GM18867 (cell line): Measurements from ENCODE around the gene IFNL3.
"Not testable (repeated sequence)": the region's sequence is repeated elsewhere in the genome, so short reads cannot be mapped to it uniquely, and the experiment has no call there.

ENCODE experiments used
- ATAC-seq: cut with Tn5 transposase; IDR thresholded peaks from one replicate; pipeline ENCODE4 v1.9.1; 2021; ENCODE audit warnings: mild to moderate bottlenecking, moderate library complexity; ENCODE audit not compliant: unreplicated experiment

The IFNL3 gene

GRCh38 chr19:39218230-39219007, 26.4 kb downstream of the IFNL3 start:
- no peak for ATAC-seq

- no peak for ATAC-seq
These were observed 27.7 kb downstream of the IFNL3 start for GRCh38 chr19:39217094-39217493.

DNA sequence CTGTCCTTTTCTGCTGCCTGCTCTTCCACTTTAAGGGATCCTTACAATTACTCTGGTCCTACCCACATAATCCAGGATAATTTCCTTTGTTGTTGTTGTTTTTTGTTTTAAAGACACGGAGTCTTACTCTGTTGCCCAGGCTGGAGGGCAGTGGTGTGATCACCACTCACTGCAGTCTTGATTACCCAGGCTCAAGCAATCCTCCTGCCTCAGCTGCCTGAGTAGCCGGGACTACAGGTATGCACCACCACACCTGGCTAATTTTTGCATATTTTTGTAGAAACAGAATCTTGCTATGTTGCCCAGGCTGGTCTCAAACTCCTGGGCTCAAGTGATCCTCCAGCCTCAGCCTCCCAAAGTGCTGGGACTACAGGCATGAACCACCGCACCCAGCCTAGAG, 29.5 kb downstream of the IFNL3 start:
- not testable (repeated sequence) for ATAC-seq

DNA sequence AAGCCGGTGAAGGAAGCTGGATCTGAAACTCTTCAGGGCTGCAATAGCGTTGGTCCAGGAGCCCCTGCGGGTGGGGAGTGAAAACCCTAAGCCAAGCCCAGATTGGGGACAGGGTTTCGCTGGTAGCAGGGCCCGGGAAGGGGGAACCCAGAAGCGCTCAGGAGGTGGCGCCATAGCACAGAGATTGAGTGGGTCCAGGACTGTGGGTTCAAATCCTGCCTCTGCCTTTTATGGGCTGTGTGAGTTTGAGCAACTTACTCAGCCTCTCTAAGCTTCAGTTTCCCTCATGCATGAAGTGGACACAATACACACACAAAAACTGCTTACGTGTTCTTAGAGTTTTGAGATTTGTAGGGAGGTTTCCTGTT, 32.4 kb downstream of the IFNL3 start:
- ATAC-seq = no peak

- ATAC-seq = no peak
These were observed 33.0 kb downstream of the IFNL3 start for GRCh38 chr19:39211731-39212374.

GRCh38 chr19:39209196-39209595, 35.6 kb downstream of the IFNL3 start:
- ATAC-seq = no peak

GRCh38 chr19:39208175-39208795, 36.5 kb downstream of the IFNL3 start:
- ATAC-seq = no peak

DNA sequence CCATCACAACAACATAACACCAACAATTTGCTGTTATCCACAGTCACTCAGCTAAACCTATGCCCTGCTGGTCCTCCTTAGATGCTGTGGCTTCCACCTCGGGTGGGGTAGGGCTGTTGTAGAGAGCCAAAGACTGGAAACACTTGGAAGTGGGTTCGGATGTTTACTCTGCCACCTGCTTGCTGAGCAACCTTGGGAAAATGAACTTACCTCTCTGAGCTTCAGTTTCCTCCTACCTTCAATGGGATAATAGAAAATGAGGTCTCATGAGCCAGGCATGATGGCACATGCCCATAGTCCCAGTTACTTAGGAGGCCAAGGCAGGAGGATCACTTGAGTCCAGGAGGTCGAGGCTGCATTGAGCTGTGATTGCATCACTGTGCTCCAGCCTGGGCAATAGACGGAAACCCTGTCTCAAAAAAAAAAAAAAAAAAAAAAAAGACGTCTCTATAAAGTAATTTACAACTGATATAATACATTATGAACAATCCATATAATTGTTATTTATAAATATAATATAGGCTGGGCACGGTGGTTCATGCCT, 37.4 kb downstream of the IFNL3 start:
- ATAC-seq = no peak

- no peak for ATAC-seq
These were observed 38.7 kb downstream of the IFNL3 start for GRCh38 chr19:39206122-39206521.

DNA sequence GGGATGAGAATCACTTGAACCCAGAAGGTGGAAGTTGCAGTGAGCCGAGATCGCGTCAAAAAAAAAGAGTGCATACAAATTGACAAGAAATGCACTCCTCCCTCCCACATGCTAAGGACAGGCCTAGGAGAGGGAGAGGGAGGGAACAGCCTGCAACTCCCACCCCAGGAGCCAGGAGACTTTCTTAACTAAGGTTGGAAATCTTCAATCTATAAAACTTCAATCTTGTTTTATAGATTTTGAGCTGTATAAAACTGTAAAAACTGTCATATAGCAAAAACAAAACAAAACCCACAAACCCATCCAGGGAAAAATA, 39.4 kb downstream of the IFNL3 start:
- ATAC-seq = no peak

- ATAC-seq = no peak
These were observed 41.1 kb downstream of the IFNL3 start, which contains the start of gene SYCN for GRCh38 chr19:39203372-39204341. SYCN (minus strand) TSS chr19:39204263; CDS start chr19:39204254, 9 bp downstream.

- ATAC-seq = no peak
These were observed 41.8 kb downstream of the IFNL3 start for GRCh38 chr19:39202998-39203355.

GRCh38 chr19:39200803-39201115, 44.0 kb downstream of the IFNL3 start:
- no peak for ATAC-seq

- ATAC-seq = no peak
These were observed 44.6 kb downstream of the IFNL3 start for GRCh38 chr19:39200066-39200802.

DNA sequence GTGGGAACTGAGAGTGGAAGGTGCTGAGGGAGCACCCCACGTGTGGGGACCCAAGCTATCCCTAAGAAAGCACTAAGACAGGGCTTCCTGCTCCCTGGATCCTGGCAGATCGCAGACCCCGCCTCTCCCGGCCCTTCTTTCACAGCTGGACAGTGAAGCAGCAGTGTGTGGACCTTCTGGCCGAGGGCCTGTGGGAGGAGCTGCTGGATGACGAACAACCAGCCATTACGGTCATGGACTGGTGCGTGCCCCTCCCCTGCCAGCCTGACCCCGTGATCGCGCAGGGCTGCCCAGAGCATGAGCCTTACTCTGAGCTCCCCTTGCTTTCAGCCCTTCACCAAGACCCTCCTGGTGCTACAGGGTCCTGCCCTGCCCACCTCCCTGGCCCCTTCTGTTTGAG, 45.8 kb downstream of the IFNL3 start:
- ATAC-seq = no peak

- ATAC-seq = no peak
These were observed 47.0 kb downstream of the IFNL3 start for GRCh38 chr19:39197808-39198207.

GRCh38 chr19:39196860-39197562, 47.8 kb downstream of the IFNL3 start, which contains the start of gene NCCRP1:
NCCRP1 (plus strand) TSS chr19:39196964; CDS start chr19:39196983, 19 bp downstream.
- no peak for ATAC-seq

DNA sequence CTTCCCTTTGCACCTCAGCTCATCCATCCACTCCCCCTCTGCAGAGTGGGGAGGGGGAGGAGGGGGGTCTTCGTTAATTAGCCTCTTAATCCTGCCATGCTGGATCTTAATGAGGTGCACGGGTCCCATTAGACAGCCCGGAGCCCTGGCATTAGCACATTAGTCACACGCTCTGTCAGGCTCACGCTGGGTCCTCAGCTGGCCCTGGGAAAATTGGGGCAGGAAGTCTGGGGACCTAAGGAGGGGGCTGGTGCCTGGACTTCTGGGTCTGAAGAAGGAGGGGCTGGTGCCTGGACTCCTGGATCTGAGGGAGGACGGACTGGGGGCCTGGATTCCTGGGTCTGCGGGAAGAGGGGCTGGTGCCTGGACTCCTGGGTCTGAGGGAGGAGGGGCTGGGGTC, 48.5 kb downstream of the IFNL3 start:
- no peak for ATAC-seq

DNA sequence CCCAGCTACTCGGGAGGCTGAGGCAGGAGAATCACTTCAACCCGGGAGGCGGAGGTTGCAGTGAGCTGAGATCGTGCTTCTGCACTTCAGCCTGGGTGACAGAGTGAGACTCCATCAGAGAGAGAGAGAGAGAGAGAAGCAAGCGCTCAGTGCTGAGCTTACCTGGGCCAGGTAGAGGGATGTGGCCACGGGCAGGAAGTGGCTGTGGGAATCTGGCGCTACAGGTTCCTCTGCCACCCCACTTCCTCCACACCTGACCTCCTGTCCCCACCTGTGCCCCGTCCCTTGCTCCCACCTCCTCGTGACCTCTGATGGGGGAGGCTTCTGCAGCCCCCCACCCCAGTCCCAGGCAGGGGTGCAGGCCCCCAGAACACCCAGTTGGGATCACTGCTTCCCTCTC, 49.1 kb downstream of the IFNL3 start:
- ATAC-seq = no peak
